ENCODE data around the gene GPR158.

Gene GPR158

DNA sequence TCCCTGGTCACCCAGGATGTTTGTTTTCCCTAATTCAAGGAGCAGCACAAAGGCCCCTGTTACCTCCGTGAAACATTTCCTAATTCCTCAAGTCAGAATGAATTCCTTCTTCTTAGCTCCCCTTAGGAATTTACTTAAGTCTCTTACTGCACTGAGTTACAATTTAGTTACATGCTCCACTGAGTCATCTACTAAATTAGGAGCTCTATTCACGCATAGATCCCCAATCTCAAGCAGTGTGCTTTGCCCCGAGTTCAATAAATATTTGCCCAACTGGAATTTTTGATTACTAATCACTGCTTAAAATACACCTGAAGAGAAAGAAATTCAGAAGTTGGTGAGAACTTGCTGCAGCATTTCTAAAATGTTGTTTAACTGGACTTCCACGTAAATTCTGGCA, 429.8 kb downstream of the GPR158 start:
- no peak for DNase-seq

DNA sequence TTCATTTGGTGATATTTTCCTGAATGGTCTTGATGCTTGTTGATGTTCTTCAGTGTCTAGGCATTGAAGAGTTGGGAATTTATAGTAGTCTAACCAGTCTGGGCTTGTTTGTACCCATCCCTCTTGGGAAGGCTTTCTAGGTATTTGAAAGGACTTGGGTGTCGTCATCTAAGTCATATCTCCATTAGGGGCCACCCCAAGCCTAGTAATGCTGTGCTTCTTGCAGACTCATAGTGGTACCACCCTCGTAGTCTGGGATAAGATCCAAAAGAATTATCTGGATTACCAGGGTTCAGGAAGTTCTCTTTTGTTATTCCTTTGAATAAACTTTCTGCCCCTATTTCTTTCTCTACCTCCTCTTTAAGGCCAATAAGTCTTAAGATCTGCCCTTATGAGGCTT, 439.9 kb downstream of the GPR158 start:
- no peak for DNase-seq

DNA sequence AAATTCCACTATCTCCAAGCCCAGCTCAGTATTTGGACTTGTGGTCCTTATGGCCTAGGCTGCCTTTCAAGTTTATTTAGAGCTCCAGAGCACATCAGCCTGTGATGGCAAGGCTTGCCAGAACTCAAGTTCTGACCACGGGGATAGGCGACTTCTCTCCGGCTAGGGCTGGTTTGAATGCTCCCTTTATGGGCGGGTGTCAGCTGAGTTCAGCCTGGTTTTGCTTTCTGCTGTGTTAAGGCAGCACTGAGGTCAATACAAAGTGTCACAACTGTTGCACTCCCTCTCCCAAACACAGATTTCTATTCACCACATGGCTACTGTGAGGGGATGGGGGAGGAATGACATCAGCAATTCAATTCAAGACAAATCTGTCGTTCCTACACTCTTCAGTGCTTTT, 441.1 kb downstream of the GPR158 start:
- no peak for DNase-seq

DNA sequence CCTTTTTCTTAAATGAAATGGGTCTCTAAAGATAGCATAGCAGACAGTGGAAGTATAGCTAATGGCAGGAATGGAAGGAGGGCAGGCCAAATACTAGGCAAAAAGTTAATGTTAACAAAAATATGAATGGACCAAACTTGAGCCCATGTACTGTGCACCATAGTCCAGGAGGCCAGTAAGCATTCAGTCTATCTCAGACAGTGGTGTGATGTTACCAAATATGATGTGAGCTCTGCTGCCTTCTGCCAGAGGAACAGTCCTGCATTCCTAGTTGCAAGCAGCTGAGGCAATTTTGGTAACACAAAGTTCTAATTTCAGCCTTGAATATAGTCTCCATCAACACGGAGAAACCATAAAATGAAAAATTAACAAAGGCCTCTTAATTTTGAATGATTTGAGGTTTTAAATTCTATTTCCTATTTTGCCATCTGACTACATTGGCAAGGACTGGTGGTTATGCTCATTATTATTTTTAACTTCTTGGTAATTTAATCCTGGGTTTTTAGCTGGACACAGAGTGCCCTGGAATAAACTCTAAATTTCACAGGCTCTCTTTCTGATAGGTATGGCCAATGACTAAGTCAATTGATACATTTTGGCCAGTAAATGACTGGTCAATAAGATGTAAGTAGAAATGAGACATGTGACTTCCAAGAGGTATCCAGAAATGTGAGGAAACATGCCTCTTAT, 442.2 kb downstream of the GPR158 start:
- DNase-seq = no peak

DNA sequence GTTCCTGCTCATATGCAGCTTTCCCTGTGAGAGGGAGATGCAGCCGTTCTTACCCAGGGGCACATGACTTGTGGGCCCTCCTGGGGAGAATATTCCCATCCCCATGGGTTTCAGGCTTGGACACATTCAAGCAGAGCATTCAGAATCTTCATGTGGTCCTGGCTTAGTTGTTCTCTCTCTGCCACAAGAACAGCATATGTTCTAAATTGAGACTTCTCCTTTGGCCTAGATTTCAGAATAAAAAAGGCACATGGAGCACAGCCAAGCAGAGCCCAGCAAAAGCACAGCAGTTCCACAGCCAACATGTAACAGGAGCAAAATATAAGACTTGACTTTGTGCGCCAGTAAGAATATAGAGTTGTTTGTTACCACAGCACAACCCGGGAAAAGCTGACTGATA, 452.8 kb downstream of the GPR158 start:
- no peak for DNase-seq

DNA sequence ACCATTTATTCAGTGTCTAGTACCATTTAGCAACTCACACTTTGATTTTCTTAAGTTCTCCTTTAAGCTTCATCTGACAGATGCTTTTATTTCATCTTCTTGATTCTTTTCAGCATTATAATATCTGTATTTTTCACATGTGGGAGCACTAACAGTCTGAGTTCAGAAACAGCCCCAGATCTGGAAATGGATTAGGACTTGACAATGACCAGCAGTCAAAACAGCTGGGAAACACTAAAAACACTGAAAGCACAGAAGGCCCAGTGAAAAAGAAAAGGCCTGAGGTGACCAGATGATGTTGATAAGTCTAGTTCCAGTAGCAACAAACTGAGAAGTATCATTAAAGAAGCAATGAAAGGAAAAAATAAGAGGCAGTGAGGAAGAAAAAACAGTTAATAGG, 454.5 kb downstream of the GPR158 start:
- no peak for DNase-seq

DNA sequence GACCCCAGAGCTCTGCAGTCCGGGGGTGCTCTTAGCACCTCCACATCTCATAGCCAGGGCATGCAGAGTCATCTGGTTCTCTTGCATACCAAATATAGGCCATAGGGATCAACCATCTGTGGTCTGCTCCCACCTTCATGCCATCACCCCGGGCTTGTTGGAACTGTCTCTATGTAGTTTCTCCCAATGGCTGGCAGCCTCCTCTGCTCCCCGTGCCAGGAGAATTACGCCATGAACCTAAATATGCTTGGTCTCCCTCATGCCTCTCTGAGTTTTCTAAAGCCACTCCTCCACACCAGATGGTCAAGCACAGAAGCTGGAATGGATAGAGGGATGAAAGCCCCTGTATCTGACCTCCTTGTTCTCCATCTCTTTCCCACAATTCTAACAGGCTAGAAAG, 456.7 kb downstream of the GPR158 start:
- DNase-seq = no peak

DNA sequence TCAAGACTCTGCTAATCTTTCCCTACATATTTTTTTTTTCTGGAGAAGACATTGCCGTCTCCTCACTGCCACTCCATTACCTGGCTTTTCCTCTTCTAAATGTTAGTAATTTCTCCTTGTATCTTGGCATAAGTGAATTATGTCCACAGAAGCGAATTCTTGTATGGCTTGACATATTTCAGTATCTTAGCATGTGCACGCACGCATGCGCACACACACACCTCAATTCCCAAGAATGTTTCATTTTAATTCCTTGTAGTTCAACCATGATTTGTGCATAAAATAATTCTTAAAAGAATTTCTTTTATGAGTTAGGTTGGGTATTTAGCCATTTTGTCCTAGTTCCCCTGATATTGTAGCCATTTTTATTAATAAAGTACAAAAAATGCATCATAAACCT, 458.0 kb downstream of the GPR158 start:
- DNase-seq = no peak

DNA sequence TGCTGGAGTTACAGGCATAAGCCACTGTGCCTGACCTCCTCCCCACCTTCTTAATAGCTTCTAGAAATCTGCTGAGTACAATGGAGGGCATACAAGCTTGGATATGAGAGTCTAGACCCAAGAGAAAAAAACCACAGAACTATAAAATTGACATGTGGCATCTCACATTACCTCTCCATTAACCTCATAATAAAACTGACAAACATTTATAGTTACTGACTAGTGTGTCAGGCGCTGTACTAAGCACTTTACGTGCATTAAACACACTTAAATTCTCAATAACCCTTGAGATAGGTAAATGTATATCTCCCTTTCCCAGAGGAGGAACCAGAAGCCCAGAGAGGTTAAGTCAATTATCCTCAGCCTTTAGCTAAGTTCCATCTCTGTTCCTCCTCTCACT, 458.7 kb downstream of the GPR158 start:
- no peak for DNase-seq

DNA sequence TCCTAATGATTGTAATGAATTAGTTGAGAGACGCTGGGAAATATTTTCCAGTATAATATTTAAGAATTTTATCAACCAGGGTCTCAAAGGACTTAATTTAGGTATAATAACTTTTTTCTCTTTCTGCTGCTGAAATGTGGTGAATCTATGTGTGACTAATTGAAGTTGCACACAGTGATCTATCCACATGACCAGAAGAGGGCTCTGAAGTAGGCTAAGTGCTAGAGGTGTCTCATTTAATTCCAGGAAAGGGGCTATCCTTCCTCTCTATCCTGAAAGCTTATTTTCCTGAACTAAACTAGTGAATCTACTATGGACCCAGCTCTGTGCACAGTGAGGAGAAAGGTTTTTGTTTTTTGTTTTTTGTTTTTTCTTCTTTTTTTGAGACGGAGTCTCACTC, 464.8 kb downstream of the GPR158 start:
- DNase-seq = no peak

DNA sequence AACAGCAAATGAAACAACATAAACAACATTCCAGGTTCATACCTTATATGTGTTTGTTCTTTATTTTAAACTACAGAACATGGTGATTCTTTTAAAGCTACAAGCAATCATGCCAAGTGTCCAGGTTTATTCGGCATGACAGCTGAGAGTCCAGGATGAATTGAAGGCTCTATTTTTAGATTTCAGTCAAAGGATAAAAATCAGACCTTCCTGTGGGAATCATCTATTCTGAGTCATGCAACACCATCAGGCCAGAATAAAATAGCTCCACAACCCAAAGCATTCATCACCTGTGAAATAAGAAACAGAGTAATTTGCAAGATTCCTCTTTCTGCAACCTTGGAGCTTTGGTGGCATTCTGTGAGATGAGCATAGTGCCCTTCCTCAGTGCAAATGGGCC, 466.8 kb downstream of the GPR158 start:
- DNase-seq = no peak

DNA sequence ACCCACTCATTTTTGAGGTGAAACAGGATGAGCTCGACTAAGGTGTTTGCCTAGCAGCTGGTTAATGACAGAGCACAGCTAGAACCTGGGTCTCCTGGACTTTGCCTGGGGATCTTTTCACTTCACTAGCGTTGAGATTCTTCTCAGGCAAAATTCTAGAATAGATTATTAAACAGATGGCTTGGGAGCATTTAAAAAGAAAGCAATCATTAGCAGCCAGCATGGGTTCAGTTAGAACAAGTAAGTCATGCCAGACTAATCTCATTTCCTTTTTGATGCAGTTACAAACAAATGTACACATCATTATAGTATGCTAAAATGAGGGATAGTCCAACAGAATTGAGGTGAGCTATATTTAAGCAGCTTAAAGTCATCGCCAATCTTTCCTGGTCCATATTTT, 467.9 kb downstream of the GPR158 start:
- no peak for DNase-seq

DNA sequence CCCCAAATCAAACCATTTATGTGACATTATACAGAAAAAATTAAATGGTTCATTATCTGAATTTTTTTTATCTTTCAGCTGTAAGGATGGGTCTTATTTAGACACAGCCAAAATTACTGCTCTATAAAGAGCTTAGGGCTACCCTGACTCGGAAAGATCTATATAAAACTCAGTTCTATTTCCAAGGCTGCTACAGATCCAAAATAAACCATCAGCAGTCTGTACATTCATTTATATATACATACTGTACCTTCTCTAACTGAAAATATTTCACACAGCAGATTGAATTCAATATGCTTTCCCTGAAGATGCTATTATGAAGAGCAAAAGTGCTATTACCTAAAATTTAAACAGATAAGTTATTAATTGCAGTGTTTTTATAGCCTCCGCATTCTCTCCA, 471.6 kb downstream of the GPR158 start:
- DNase-seq = no peak

DNA sequence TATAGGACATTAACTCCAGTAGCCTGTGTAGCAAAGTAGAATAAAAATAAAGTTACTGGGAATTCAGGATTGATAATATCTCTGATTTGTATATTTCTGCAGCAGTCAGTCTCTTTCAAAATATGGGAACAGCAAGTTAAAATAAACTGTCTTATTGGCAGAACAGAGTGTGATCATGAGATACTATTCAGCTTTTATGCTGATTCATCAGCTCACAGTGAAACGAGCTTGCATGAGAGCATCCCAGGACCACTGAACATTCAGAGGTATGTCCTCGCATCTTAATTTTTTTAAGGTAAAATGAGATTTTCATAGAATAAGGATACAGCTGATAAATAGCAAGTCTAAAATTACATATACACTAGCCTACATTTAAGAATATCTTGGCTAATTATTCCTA, 476.7 kb downstream of the GPR158 start:
- DNase-seq = no peak

All from CD4-positive, alpha-beta T cell treated with Interferon alpha-2 for 1 hour (primary cell).